Skeletal muscle tissue (tissue), 4 donors: ENCODE results near the gene KLHL7. TPM values are rescaled to one million over a fixed set of nuclear protein-coding genes. Genes with fewer than 3 reads are reported as not detected.
"Not testable (repeated sequence)": the region's sequence is repeated elsewhere in the genome, so short reads cannot be mapped to it uniquely, and the experiment has no call there.

Experiments used
- H3K27ac ChIP-seq: one replicate; pipeline ENCODE4 v1.7.0; 2013; ENCODE audit warnings: mild to moderate bottlenecking, low read depth, low read length, inconsistent platforms
- H3K27me3 ChIP-seq, 3 donors: one replicate each; pipeline ENCODE4 v1.7.0; 2013; ENCODE audit warnings: low read length in 3 of 3; ENCODE audit not compliant: control insufficient read depth in 3 of 3, insufficient read depth in 3 of 3
- H3K36me3 ChIP-seq, 3 donors: one replicate each; pipeline ENCODE4 v1.7.0; 2013; ENCODE audit warnings: low read length in 3 of 3; ENCODE audit not compliant: control insufficient read depth in 3 of 3, insufficient read depth in 3 of 3
- H3K4me1 ChIP-seq, 3 donors: one replicate each; pipeline ENCODE4 v1.7.0; 2013; ENCODE audit warnings: low read length in 3 of 3, mild to moderate bottlenecking in 3 of 3; ENCODE audit not compliant: control insufficient read depth in 3 of 3, insufficient read depth in 3 of 3
- H3K4me3 ChIP-seq, 3 donors: one replicate each; pipeline ENCODE4 v1.7.0; 2013; ENCODE audit warnings: low read length in 3 of 3
- H3K9ac ChIP-seq, 3 donors: one replicate each; pipeline ENCODE4 v1.7.0; 2013; ENCODE audit warnings: low read length in 3 of 3, mild to moderate bottlenecking in 3 of 3, moderate library complexity in 2 of 3, low read depth in 1 of 3
- H3K9me3 ChIP-seq, 3 donors: one replicate each; pipeline ENCODE4 v1.7.0; 2013; ENCODE audit warnings: low read length in 3 of 3; ENCODE audit not compliant: control insufficient read depth in 3 of 3
- total RNA-seq: library from RNA; depleted of rRNA; stranded (reverse); fragments of >200 nt; gene quantifications from one replicate; pipeline ENCODE4 v1.2.3, GENCODE V29; 2014
- donor health status: Osteomylitis.

Gene KLHL7
- total RNA-seq, 1 donor from 2014 or later, result 17.7 TPM

DNA sequence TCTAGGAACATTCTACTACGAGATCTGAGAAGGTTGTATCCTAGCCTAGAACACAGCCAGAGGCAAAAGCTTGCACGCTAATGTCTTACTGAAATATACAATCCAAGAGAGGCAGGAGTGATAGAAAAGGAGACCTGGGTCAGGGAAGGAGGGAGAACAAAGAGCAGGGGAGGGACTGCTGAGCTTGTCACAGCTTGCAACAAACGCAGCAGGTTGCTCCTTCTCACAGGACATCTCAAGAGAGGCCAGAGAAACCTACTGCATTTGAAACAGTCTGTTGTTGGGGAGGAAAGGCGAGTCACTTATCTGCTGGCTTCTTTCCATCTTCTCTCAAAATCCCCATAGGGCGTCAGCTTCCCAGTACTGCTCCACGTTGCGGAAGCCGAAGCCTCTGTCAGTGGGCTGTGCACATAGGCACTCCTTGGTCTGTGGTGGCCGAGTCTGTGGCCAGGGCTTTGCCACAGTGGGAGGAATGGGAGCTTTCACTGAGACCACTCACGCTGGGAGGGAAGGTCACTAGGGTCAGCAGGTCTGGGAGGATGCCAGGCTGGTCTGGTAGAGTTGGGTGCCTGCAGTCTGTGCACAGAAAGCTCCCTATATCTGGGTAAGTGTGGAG lies 115.2 kb downstream of the KLHL7 start:
- no peaks in the 10 kb centered on the region for H3K9me3 ChIP-seq
- no peak overlapping the region for H3K4me3 ChIP-seq
- H3K9ac ChIP-seq, result no peak overlapping the region
- H3K27me3 ChIP-seq, result no peaks in the 10 kb centered on the region
- no peaks in the 10 kb centered on the region for H3K36me3 ChIP-seq
- no peak overlapping the region for H3K27ac ChIP-seq
- H3K4me1 ChIP-seq, result peaks cover 0 to 5% (median 0%) of the 10 kb centered on the region in 3 donors

DNA sequence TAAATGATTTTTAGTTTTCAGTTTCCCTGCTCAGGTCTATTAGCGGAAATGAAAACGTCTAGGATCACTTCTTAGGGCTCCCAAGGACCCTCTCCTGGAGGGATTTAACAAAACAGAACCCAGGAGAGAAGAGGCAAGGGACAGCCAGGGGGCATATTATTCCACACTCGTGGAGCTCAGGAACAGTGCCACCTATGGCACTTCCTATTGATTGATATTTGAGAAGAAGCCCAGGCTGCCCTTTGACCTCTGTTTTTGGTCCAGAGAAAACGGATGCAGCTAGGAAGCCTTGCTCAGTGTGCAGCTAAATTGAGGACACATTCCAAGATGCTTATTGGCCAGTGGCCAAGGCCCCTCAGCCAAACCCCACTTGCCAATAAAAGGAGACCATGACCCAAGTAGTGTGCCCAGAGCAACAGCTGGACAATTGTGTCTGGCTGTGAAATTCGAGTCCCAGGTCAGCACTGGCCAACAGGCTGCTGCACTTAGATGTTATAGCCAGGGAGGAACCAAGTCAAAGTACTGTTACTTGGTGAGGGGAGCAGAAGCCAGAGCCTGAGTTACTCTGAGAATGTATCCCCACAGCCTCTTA lies 117.0 kb downstream of the KLHL7 start:
- H3K27ac ChIP-seq, result no peak overlapping the region
- H3K27me3 ChIP-seq, result no peaks in the 10 kb centered on the region
- no peaks in the 10 kb centered on the region for H3K9me3 ChIP-seq
- H3K4me3 ChIP-seq, result no peak overlapping the region
- H3K36me3 ChIP-seq, result no peaks in the 10 kb centered on the region
- H3K9ac ChIP-seq, result no peak overlapping the region
- peaks cover 0 to 5% (median 0%) of the 10 kb centered on the region in 3 donors for H3K4me1 ChIP-seq

GRCh38 chr7:23224364-23224763 lies 118.8 kb downstream of the KLHL7 start:
- not testable (repeated sequence) for H3K27me3 ChIP-seq, H3K36me3 ChIP-seq, H3K4me1 ChIP-seq, H3K9me3 ChIP-seq, H3K9ac ChIP-seq, H3K4me3 ChIP-seq, H3K27ac ChIP-seq

- H3K36me3 ChIP-seq, result no peaks in the 10 kb centered on the region
- no peak overlapping the region for H3K9ac ChIP-seq
- H3K4me1 ChIP-seq, result peaks cover 0 to 5% (median 0%) of the 10 kb centered on the region in 3 donors
- no peak overlapping the region for H3K4me3 ChIP-seq
- no peaks in the 10 kb centered on the region for H3K27me3 ChIP-seq
- no peak overlapping the region for H3K27ac ChIP-seq
- peaks cover 0 to 2% (median 0%) of the 10 kb centered on the region in 3 donors for H3K9me3 ChIP-seq
Observed at GRCh38 chr7:23226844-23227450, 121.4 kb downstream of the KLHL7 start.

Other genes with a start within 250 kb of the KLHL7 start
- 30.8 TPM for gene HYCC1, start 91.7 kb upstream of the KLHL7 start, total RNA-seq
- gene NUP42, start 76.3 kb downstream of the KLHL7 start, total RNA-seq, result 32.4 TPM
- gene GPNMB, start 141.0 kb downstream of the KLHL7 start, total RNA-seq, result 49.6 TPM
- gene MALSU1, start 193.6 kb downstream of the KLHL7 start, total RNA-seq, result 95.5 TPM